Esophagus squamous epithelium (tissue), 4 donors: ENCODE measurements around the gene PRMT2.

ENCODE experiments used
- CTCF ChIP-seq, 6 experiments: fragments of 450-650 bp in 4 of 6; fragments of 200-600 bp in 2 of 6; sonication (generic) in 2 of 6; IDR thresholded peaks; one replicate each; pipeline ENCODE4 v1.5.1; 2016 to 2019; ENCODE audit warnings: antibody characterized with exemption in 6 of 6, mild to moderate bottlenecking in 4 of 6, moderate library complexity in 4 of 6
- POLR2A ChIP-seq, 4 donors: fragments of 450-650 bp; IDR thresholded peaks; one replicate each; pipeline ENCODE4 v1.6.1; 2017; ENCODE audit warnings: antibody characterized with exemption in 4 of 4, mild to moderate bottlenecking in 4 of 4, moderate library complexity in 3 of 4

GRCh38 chr21:46668381-46668780 is 32.9 kb downstream of the PRMT2 start:
- TF ChIP-seq POLR2A (IDR thresholded peaks at IDR 0.05) (no peak), CTCF (IDR thresholded peaks at IDR 0.05) (no peak)
